ENCODE measurements around the gene MAST4. TPM values are rescaled to one million over a fixed set of nuclear protein-coding genes. Genes with fewer than 3 reads are reported as not detected.

MAST4 gene
- total and polyA plus RNA-seq, 2 of the 8 experiments (the other 6 are each of a cell fraction or from before 2014, with no cell fraction given): 1.5 to 2.6 TPM

- CTCF ChIA-PET (ENCODE audit: partially characterized antibody): interaction anchor here (0.8 kb wide), 1 partner anchor 13 kb away, joined by 3 read pairs; no protein-coding TSS in a partner anchor
- peaks cover 0 to 9% (median 3%) of the 10 kb centered on the region in 4 experiments; a peak in 3 of 7 replicates for H3K4me1 ChIP-seq (replicated peaks in 1 of 4; ENCODE audit: control insufficient read depth in 3 of 4, insufficient read depth in 4 of 4, low read length in 3 of 4)
- no peak overlapping the region for H3K27ac ChIP-seq (ENCODE audit: low read depth, low read length)
- no peaks in the 10 kb centered on the region for H3K79me1 ChIP-seq (ENCODE audit: low read depth, low read length)
- H3K36me3 ChIP-seq (ENCODE audit: control insufficient read depth in 2 of 4, insufficient read depth in 4 of 4, low read length in 3 of 4): no peaks in the 10 kb centered on the region
- H2BK15ac ChIP-seq (ENCODE audit: low read length): no peak overlapping the region
- H3K56ac ChIP-seq (replicated peaks; ENCODE audit: insufficient read length, low read depth, low read length): no peak overlapping the region
- H3K18ac ChIP-seq (ENCODE audit: extremely low read depth, low read length): no peak overlapping the region
- WGBS, 2 experiments (ENCODE audit: extremely low coverage in 1 of 2, insufficient coverage in 1 of 2, insufficient read length in 1 of 2, insufficient replicate concordance in 2 of 2, low coverage in 1 of 2, low lambda C conversion rate in 2 of 2, missing lambda C conversion rate in 1 of 2): 80% methylated on average over 1 of the region's 1 CpG; no CpG with 5 or more reads in 1 of the 2 experiments
- H3K23ac ChIP-seq (ENCODE audit: insufficient read length): no peak overlapping the region
- H3K79me2 ChIP-seq (ENCODE audit: control insufficient read depth in 1 of 2, insufficient read depth in 2 of 2, low read length in 2 of 2): no peaks in the 10 kb centered on the region
- no peaks in the 10 kb centered on the region for H3K27me3 ChIP-seq (replicated peaks in 1 of 4; ENCODE audit: control insufficient read depth in 3 of 4, extremely low read depth in 1 of 4, insufficient read depth in 3 of 4, low read length in 3 of 4)
- no peak overlapping the region for H2BK5ac ChIP-seq (ENCODE audit: low read depth, low read length)
- FAIRE-seq (no peak), DNase-seq (ENCODE audit: low read depth in 1 of 2, low spot score in 2 of 2) (no peak)
- no peak overlapping the region for H3K4me2 ChIP-seq (ENCODE audit: insufficient read depth in 1 of 2, low read depth in 2 of 2, low read length in 2 of 2)
- H2BK12ac ChIP-seq (ENCODE audit: low read depth, low read length): no peak overlapping the region
- H4K91ac ChIP-seq (replicated peaks; ENCODE audit: insufficient read length, low read length): no peak overlapping the region
- POLR2A ChIA-PET (ENCODE audit: partially characterized antibody): no interaction called here
- H2BK20ac ChIP-seq (ENCODE audit: low read length): no peak overlapping the region
- no peaks in the 10 kb centered on the region for H3K23me2 ChIP-seq (ENCODE audit: low read depth, low read length)
- no peak overlapping the region for H3K9ac ChIP-seq (replicated peaks in 1 of 4; ENCODE audit: extremely low read depth in 1 of 4, low read depth in 3 of 4, low read length in 3 of 4)
- H2BK120ac ChIP-seq (replicated peaks; ENCODE audit: low read depth, low read length): no peak overlapping the region
- no peak overlapping the region for H4K8ac ChIP-seq (ENCODE audit: extremely low read depth, insufficient read depth, low read length)
- no peak overlapping the region for H3K4ac ChIP-seq (replicated peaks; ENCODE audit: insufficient read length, low read depth, low read length)
- no peaks in the 10 kb centered on the region for H4K20me1 ChIP-seq (replicated peaks in 1 of 2; ENCODE audit: control insufficient read depth in 1 of 2, insufficient read depth in 2 of 2, low read length in 2 of 2)
- H2AFZ ChIP-seq (ENCODE audit: low read length): no peak overlapping the region
- no peak overlapping the region for H2AK5ac ChIP-seq (ENCODE audit: low read depth, low read length)
- no peak overlapping the region for H3K14ac ChIP-seq (ENCODE audit: insufficient read length)
- H3K9me3 ChIP-seq (ENCODE audit: insufficient read depth in 2 of 2, low read depth in 1 of 2, low read length in 1 of 2): no peaks in the 10 kb centered on the region
- no peak for TF ChIP-seq EZH2 (IDR thresholded peaks at IDR 0.05; ENCODE audit: low read depth, low read length, severe bottlenecking)
- no peak overlapping the region for H3K4me3 ChIP-seq (ENCODE audit: extremely low read depth in 1 of 4, insufficient read depth in 2 of 4, low read depth in 3 of 4, low read length in 4 of 4)
- no peak overlapping the region for H4K5ac ChIP-seq (ENCODE audit: insufficient read length, low read depth, low read length)
These were observed 290.7 kb downstream of the MAST4 start for GRCh38 chr5:66886941-66887340.

All from H1 (cell line).